H1 (cell line): ENCODE results near the gene CAMTA1. TPM values are rescaled to one million over a fixed set of nuclear protein-coding genes. Genes with fewer than 3 reads are reported as not detected.

Experiments used
- CTCF ChIA-PET: fragments of 300-600 bp; sonication (Branson Sonifier 250); formaldehyde crosslinking; loops from one replicate; lab custom pipeline; 2021; ENCODE audit not compliant: partially characterized antibody; lab: Charles Lee
- POLR2A ChIA-PET: fragments of 300-600 bp; sonication (Branson Sonifier 250); formaldehyde crosslinking; loops from one replicate; lab custom pipeline; 2021; ENCODE audit warnings: inconsistent platforms; ENCODE audit not compliant: partially characterized antibody; lab: Charles Lee
- DNase-seq, 2 experiments: peaks; one replicate each; pipeline versions ENCODE4 v3.0.0 to v3.0.0-alpha.2; 2010 to 2022; ENCODE audit warnings: low spot score in 2 of 2, low read depth in 1 of 2, mixed read lengths in 1 of 2
- FAIRE-seq: peaks from 2 replicates; lab custom pipeline; 2011; peaks lifted over from hg19 to GRCh38; lab: Jason Lieb, UNC
- H2AFZ ChIP-seq: 2 replicates; pipeline ENCODE4 v1.8.1; 2012; ENCODE audit warnings: low read length, inconsistent platforms
- H2AK5ac ChIP-seq: 2 replicates; pipeline ENCODE4 v1.6.1; 2013; ENCODE audit warnings: low read depth, low read length
- H2BK120ac ChIP-seq: replicated peaks from 2 replicates; pipeline ENCODE3; 2013; ENCODE audit warnings: low read depth, low read length, inconsistent platforms
- H2BK12ac ChIP-seq: 2 replicates; pipeline ENCODE4 v1.6.1; 2013; ENCODE audit warnings: low read depth, low read length
- H2BK15ac ChIP-seq: 2 replicates; pipeline ENCODE4 v1.6.1; 2013; ENCODE audit warnings: low read length
- H2BK20ac ChIP-seq: 2 replicates; pipeline ENCODE4 v1.6.1; 2013; ENCODE audit warnings: low read length
- H2BK5ac ChIP-seq: 2 replicates; pipeline ENCODE4 v1.6.1; 2013; ENCODE audit warnings: low read depth, low read length
- H3K14ac ChIP-seq: 2 replicates; pipeline ENCODE4 v1.6.1; 2013; ENCODE audit warnings: inconsistent platforms; ENCODE audit not compliant: insufficient read length
- H3K18ac ChIP-seq: 2 replicates; pipeline ENCODE4 v1.6.1; 2013; ENCODE audit warnings: low read length; ENCODE audit errors: extremely low read depth
- H3K23ac ChIP-seq: 2 replicates; pipeline ENCODE4 v1.6.1; 2013; ENCODE audit warnings: inconsistent platforms; ENCODE audit not compliant: insufficient read length
- H3K23me2 ChIP-seq: 2 replicates; pipeline ENCODE4 v1.6.1; 2013; ENCODE audit warnings: low read depth, low read length
- H3K27ac ChIP-seq: 2 replicates; pipeline ENCODE4 v1.6.1; 2011; ENCODE audit warnings: low read depth, low read length, inconsistent platforms
- H3K27me3 ChIP-seq, 4 experiments: replicated peaks in 1 of 4; 1 replicate in 1 of 4; 2 replicates in 3 of 4; pipeline versions ENCODE4 v1.6.1 to v1.8.1; 2011 to 2013; ENCODE audit warnings: low read length in 3 of 4, mild to moderate bottlenecking in 3 of 4, inconsistent platforms in 2 of 4, mixed read lengths in 2 of 4, moderate library complexity in 1 of 4; ENCODE audit not compliant: control insufficient read depth in 3 of 4, insufficient read depth in 3 of 4; ENCODE audit errors: extremely low read depth in 1 of 4
- H3K36me3 ChIP-seq, 4 experiments: 2 replicates each; pipeline versions ENCODE4 v1.6.1 to v1.8.1; 2011 to 2013; ENCODE audit warnings: mild to moderate bottlenecking in 4 of 4, low read length in 3 of 4, moderate library complexity in 2 of 4, control low read depth in 1 of 4, inconsistent platforms in 1 of 4; ENCODE audit not compliant: insufficient read depth in 4 of 4, control insufficient read depth in 2 of 4
- H3K4ac ChIP-seq: replicated peaks from 2 replicates; pipeline ENCODE3; 2013; ENCODE audit warnings: low read length, low read depth, mixed read lengths, inconsistent platforms; ENCODE audit not compliant: insufficient read length
- H3K4me1 ChIP-seq, 4 experiments: replicated peaks in 1 of 4; 1 replicate in 1 of 4; 2 replicates in 3 of 4; pipeline versions ENCODE4 v1.6.1 to v1.8.1; 2011 to 2013; ENCODE audit warnings: low read length in 3 of 4, inconsistent platforms in 2 of 4, mixed read lengths in 1 of 4; ENCODE audit not compliant: insufficient read depth in 4 of 4, control insufficient read depth in 3 of 4
- H3K4me2 ChIP-seq, 2 experiments: 2 replicates each; pipeline versions ENCODE4 v1.6.1 to v1.8.1; 2011 to 2013; ENCODE audit warnings: low read depth in 2 of 2, low read length in 2 of 2, control low read depth in 1 of 2, inconsistent platforms in 1 of 2, mild to moderate bottlenecking in 1 of 2; ENCODE audit not compliant: insufficient read depth in 1 of 2
- H3K4me3 ChIP-seq, 4 experiments: fragments of 200-600, 300-600 bp in 1 of 4; sonication (generic), shearing (Covaris generic), sonication (Bioruptor Twin) in 1 of 4; 2 replicates each; pipeline versions ENCODE4 v1.5.1 to v1.8.1; 2011 to 2016; ENCODE audit warnings: low read length in 4 of 4, low read depth in 3 of 4, control low read depth in 2 of 4, inconsistent platforms in 2 of 4, mild to moderate bottlenecking in 2 of 4, mixed read lengths in 1 of 4, moderate library complexity in 1 of 4; ENCODE audit not compliant: insufficient read depth in 2 of 4; ENCODE audit errors: extremely low read depth in 1 of 4
- H3K56ac ChIP-seq: replicated peaks from 2 replicates; pipeline ENCODE3; 2013; ENCODE audit warnings: low read depth, mild to moderate bottlenecking, mixed read lengths, low read length, inconsistent platforms; ENCODE audit not compliant: insufficient read length
- H3K79me1 ChIP-seq: 2 replicates; pipeline ENCODE4 v1.6.1; 2013; ENCODE audit warnings: low read depth, low read length, control low read depth
- H3K79me2 ChIP-seq, 2 experiments: 2 replicates each; pipeline versions ENCODE4 v1.6.1 to v1.8.1; 2012 to 2013; ENCODE audit warnings: low read length in 2 of 2, mild to moderate bottlenecking in 2 of 2, inconsistent platforms in 1 of 2; ENCODE audit not compliant: insufficient read depth in 2 of 2, control insufficient read depth in 1 of 2
- H3K9ac ChIP-seq, 4 experiments: replicated peaks in 1 of 4; 1 replicate in 1 of 4; 2 replicates in 3 of 4; pipeline versions ENCODE4 v1.6.1 to v1.8.1; 2011 to 2013; ENCODE audit warnings: low read depth in 3 of 4, low read length in 3 of 4, control low read depth in 2 of 4, mild to moderate bottlenecking in 2 of 4, moderate library complexity in 2 of 4, inconsistent platforms in 1 of 4; ENCODE audit errors: extremely low read depth in 1 of 4
- H3K9me3 ChIP-seq, 2 experiments: 2 replicates each; pipeline versions ENCODE4 v1.6.1 to v1.8.1; 2012 to 2013; ENCODE audit warnings: mild to moderate bottlenecking in 2 of 2, moderate library complexity in 2 of 2, control low read depth in 1 of 2, inconsistent platforms in 1 of 2, low read depth in 1 of 2, low read length in 1 of 2, mixed read lengths in 1 of 2; ENCODE audit not compliant: insufficient read depth in 2 of 2
- H4K20me1 ChIP-seq, 2 experiments: replicated peaks in 1 of 2; 2 replicates each; pipeline versions ENCODE3 to v1.8.1; 2011 to 2013; ENCODE audit warnings: inconsistent platforms in 2 of 2, low read length in 2 of 2, mild to moderate bottlenecking in 1 of 2; ENCODE audit not compliant: insufficient read depth in 2 of 2, control insufficient read depth in 1 of 2
- H4K5ac ChIP-seq: 2 replicates; pipeline ENCODE4 v1.6.1; 2013; ENCODE audit warnings: low read length, low read depth, mixed read lengths, inconsistent platforms; ENCODE audit not compliant: insufficient read length
- H4K8ac ChIP-seq: 2 replicates; pipeline ENCODE4 v1.8.0; 2013; ENCODE audit warnings: mild to moderate bottlenecking, moderate library complexity, low read length, inconsistent platforms; ENCODE audit not compliant: insufficient read depth; ENCODE audit errors: extremely low read depth
- H4K91ac ChIP-seq: replicated peaks from 2 replicates; pipeline ENCODE3; 2013; ENCODE audit warnings: low read length, mixed read lengths, inconsistent platforms; ENCODE audit not compliant: insufficient read length
- SRF ChIP-seq: IDR thresholded peaks from 2 replicates; pipeline ENCODE4 v1.6.1; 2011; ENCODE audit warnings: mild to moderate bottlenecking, low read depth, low read length, moderate library complexity
- WGBS, 2 experiments: shearing (Covaris generic) in 1 of 2; methylation state at CpG; one replicate each; pipeline versions ENCODE4 v1.1.6 to v1.1.7; 2013 to 2015; ENCODE audit warnings: low lambda C conversion rate in 2 of 2, mixed read lengths in 2 of 2, inconsistent platforms in 1 of 2, low coverage in 1 of 2, missing lambda C conversion rate in 1 of 2; ENCODE audit not compliant: insufficient replicate concordance in 2 of 2, insufficient coverage in 1 of 2, insufficient read length in 1 of 2; ENCODE audit errors: extremely low coverage in 1 of 2, missing lambda C conversion rate in 1 of 2; 5-methylcytosine and 5-hydroxymethylcytosine counted together
- polyA plus RNA-seq, 7 experiments: library from polyadenylated mRNA; depleted of rRNA in 3 of 7; stranded (reverse) in 5 of 7; unstranded in 2 of 7; fragments of >200 nt in 5 of 7; fragments of 200-250 nt in 2 of 7; gene quantifications; 1 replicate in 5 of 7; 2 replicates in 1 of 7; 4 replicates in 1 of 7; pipeline versions ENCODE4 v1.2.1 to v1.2.3, GENCODE V29; 2011 to 2013; ENCODE audit warnings: missing spikeins in 2 of 7, mixed read lengths in 2 of 7
- total RNA-seq: library from RNA; stranded (reverse); fragmentation: NEBNext Ultra II Directional; extraction: Animal tissue kit (Norgen Biotek cat#: 25700); gene quantifications from 2 replicates; pipeline ENCODE4 v1.2.1, GENCODE V29; 2021

CAMTA1 gene
- total and polyA plus RNA-seq, 2 of the 8 experiments (the other 6 are each of a cell fraction or from before 2014, with no cell fraction given) = 65.0 to 119 TPM

- H3K4me3 ChIP-seq = no peak overlapping the region
- 78% methylated on average over 2 of the region's 2 CpGs; no CpG with 5 or more reads in 1 of the 2 experiments for WGBS, 2 experiments
- no peak overlapping the region for H2AFZ ChIP-seq
- no peaks in the 10 kb centered on the region for H3K23me2 ChIP-seq
- no peak overlapping the region for H3K27ac ChIP-seq
- H3K4me1 ChIP-seq = peaks cover 0 to 3% (median 1%) of the 10 kb centered on the region in 4 experiments; a peak in 2 of 7 replicates
- H3K79me2 ChIP-seq = peaks cover 14 to 97% of the 10 kb centered on the region in 2 experiments
- H3K56ac ChIP-seq = no peak overlapping the region
- no peaks in the 10 kb centered on the region for H3K36me3 ChIP-seq
- CTCF ChIA-PET = interaction anchor here (0.7 to 2.3 kb wide), 4 partner anchors 14 to 268 kb away, joined by 3 to 8 read pairs (median 3); no protein-coding TSS in a partner anchor
- no peak overlapping the region for H2BK5ac ChIP-seq
- no peak for TF ChIP-seq SRF
- FAIRE-seq = no peak
- no peak overlapping the region for H2AK5ac ChIP-seq
- no peak overlapping the region for H3K9ac ChIP-seq
- no peak overlapping the region for H4K91ac ChIP-seq
- DNase-seq = no peak
- no peak overlapping the region for H3K4me2 ChIP-seq
- H3K18ac ChIP-seq = no peak overlapping the region
- H2BK120ac ChIP-seq = no peak overlapping the region
- no peak overlapping the region for H3K23ac ChIP-seq
- peaks cover 13 to 21% of the 10 kb centered on the region in 2 experiments for H4K20me1 ChIP-seq
- no peak overlapping the region for H3K14ac ChIP-seq
- H2BK15ac ChIP-seq = no peak overlapping the region
- POLR2A ChIA-PET = interaction anchor here (0.9 to 1.4 kb wide), 3 partner anchors 9 to 45 kb away, joined by 3 to 4 read pairs (median 3); no protein-coding TSS in a partner anchor
- no peaks in the 10 kb centered on the region for H3K9me3 ChIP-seq
- no peak overlapping the region for H4K8ac ChIP-seq
- H2BK20ac ChIP-seq = no peak overlapping the region
- H4K5ac ChIP-seq = no peak overlapping the region
- no peaks in the 10 kb centered on the region for H3K27me3 ChIP-seq
- H3K79me1 ChIP-seq = peaks cover 6% of the 10 kb centered on the region; the same call in 1 of the 2 replicates
- no peak overlapping the region for H3K4ac ChIP-seq
- H2BK12ac ChIP-seq = no peak overlapping the region
These were observed 17.2 kb downstream of the CAMTA1 start for GRCh38 chr1:6802454-6802853.
